Stimulated activated CD4-positive, alpha-beta T cell treated with anti-CD3 and anti-CD28 coated beads, TNF-alpha, amount 100 ng/mL, for 48 hours (primary cell): Measurements from ENCODE around the gene CNGB1.
"Not testable (repeated sequence)": the region's sequence is repeated elsewhere in the genome, so short reads cannot be mapped to it uniquely, and the experiment has no call there.

ENCODE experiments used
- DNase-seq, 3 donors: peaks; one replicate each; pipeline ENCODE4 v3.0.0-alpha.2; 2020; ENCODE audit warnings: low read depth in 3 of 3

The CNGB1 gene

DNA sequence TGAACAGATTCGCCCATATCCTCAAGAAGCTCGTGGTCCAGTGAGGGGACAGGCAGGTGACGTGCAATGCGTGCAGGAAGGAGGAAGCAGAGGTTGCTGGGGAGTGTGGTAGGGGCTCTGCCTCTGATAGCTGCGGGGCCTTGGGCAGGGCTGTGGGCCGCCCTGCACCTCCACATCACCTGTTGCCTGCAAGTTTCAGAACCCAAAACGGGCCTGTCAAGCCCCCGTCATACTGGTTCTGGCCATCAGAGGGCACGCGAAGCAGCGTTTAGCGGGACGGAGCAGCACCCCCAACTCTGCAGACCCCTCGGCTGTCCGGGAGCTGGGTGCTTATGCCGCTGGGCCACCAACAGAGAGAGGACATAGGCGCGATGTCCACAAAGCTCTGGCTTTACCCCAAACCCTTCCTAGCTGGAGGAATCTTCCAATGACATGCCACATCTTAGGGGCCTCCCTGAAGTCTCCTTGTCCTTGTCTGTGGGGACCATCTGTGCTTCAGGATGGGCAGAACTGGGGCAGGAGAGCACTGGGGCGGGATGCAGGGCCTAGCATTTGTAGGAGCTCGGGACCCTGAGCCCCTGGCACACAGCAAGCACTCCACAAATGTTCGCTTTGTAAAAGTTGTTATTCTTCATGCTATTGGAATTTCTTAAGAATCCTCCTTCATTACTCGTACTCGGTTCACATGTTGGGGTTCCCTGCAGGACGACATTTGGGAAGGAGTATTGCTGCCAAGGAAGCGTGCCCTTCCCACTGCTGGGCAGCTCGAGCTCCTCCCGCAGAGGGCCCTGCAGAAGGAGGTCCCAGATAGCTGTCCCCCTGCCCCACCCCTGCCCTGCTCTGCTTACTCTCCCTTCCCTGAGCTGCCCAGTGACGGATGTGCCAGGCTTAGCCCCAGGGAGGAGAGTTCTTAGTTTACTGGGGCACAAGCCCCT lies 64.3 kb downstream of the CNGB1 start:
- peak in 1 of 3 donors; percentile 7 for DNase-seq

DNA sequence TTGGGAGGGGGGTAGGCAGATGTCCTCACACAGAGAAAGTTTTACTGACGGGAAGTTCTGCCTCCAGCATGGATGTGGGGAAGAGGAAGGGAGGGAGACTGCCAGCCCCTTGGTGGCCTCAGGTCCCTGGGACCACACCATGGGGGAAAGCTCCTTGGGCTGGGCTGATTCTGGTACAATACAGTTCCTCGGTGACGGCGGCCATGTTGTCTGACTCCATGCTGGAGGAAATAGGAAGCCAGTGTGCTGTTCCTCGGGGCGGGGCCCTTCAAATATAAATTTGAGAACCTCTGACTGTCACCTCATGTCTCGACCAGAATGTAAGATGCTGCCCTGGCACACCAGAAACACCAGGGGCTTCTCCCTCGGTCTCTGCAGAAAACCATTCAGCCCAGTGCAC lies 66.8 kb downstream of the CNGB1 start:
- DNase-seq = no peak

DNA sequence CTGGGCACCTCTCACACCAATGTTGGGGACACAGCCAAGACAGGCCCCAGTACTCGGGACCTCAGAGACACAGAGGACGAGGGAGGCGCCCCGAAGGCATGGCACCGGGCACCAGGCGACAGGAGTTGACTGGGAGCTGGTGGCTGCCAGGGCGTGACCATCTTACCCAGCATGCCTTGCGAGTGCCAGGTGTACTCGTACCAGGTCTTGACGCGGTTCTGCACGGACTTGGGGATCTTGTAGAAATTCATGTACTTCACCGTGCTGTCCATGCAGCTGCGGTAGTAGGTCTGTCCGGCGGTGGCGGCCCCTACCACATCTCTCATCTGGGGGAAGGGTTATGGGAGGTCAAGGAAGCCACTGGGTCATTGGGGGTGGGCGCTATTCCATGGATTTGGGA lies 67.3 kb downstream of the CNGB1 start:
- DNase-seq = no peak

DNA sequence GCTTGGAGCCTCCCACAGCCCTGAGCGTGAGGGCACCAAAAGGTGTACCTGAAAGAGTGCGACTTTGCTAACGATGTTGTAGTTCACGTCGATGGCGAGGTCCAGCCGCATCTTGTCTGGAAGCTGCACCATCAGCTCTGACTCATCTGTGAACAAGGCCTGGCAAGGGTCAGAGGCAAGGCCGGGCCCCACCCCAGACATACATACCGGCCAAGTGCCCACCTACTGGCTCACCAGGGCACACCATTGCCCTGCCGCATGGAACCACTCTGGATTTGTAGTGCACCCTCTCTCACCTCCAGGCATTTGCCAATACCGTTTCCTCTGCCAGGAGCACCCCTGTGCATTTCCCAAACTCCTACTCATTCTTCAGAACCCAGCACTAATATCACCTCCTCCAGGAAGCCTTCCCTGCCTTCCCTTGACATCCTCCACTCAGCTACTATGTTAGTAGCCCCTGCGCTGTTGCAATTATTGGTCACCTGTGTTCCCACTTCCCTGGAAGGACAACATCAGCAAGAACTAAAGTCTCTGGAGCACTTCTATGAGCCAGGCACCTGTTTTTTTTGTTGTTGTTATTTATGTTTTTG lies 69.4 kb downstream of the CNGB1 start:
- DNase-seq = no peak

DNA sequence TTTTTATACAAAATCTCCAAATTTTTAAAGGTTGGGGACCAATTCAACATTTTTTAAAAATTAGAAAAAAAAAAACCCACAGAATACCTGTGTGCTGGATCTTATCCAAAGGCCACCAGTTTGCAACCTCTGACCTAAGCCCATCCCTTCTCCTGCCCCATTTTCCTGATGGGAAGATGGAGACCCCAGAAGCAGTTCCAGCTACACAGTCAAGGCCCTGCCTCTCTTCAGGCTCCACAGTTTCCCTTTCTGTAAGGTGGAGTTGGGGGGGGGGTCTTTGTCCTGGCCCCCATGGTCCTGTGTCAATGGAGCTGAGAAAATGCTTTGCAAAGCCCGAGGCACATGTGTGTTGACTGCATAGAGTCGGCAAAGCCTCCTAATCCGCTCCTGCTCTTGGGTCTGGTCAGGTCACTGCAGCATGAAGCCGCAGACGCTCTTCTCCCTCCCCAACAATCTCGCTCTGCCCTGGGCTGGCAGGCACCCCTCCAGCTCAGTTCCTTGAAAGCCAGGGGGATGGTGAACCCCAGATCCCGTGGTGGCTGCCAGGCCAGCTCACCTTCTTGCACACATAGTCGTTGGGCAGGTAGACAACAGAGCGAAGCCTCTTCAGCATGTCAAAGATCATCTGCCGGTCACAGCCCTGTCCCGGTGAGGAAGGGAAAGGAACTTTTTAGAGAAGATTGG lies 70.0 kb downstream of the CNGB1 start:
- no peak for DNase-seq

DNA sequence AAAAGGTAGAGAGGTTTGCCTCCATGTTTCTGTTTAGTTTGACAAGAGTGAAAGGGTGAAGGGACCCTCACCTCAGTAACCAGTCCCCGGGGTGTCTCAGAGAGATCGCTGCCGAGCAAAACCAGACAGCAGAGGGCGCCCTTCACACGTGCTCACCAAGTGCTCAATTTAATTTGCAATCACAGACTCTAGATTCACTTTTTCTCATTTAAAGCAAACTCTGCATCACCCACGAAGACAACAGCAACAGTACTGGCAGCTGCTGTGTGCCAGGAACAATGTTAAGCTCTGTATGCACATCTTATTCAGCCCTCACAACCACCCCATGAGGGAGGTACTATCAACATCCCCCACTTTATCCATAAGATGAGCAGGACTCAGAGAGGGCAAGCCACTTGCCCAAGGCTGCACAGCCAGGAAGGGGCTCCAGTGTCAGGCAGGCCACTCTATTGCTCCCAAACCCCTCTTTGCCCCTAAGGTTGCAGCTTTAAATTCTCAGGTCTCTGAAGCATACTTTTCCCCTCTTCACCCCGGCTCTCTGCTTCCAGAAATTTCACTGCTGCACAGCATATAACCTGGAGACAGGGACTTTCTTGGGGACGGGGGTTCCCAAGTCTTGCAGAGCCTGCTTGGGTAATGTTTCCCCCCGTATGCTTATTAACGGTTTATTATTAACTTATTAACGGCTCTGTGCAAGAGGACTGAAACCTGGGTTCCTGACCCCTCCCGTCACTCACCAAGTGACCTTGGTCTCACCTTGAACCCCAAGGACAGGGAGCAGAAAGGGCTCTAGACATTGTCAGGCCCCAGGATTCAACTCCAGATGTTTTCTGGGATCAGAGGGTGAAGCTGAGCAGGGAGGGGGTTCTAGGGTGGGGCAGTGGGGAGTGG lies 70.9 kb downstream of the CNGB1 start:
- DNase-seq = peak; percentile 55 to 66 (median 63)

DNA sequence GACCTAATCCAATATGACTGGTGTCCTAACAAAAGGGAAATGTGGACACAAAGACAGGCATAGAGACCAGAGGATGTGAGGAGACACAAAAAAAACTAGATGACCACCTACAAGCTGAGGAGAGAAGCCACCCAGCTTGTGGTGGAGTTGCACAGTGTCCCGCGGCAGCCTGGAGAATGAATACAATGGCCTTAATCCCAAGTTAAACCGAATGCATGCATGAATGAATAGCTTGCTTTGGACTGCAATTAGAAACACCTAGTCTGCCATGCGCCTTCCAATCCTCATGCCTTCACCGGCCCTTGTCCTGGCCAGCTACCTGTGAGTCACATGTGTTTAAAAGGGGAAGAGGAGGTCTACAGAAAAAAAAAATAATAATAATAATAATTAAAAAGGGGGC lies 72.0 kb downstream of the CNGB1 start:
- no peak for DNase-seq

DNA sequence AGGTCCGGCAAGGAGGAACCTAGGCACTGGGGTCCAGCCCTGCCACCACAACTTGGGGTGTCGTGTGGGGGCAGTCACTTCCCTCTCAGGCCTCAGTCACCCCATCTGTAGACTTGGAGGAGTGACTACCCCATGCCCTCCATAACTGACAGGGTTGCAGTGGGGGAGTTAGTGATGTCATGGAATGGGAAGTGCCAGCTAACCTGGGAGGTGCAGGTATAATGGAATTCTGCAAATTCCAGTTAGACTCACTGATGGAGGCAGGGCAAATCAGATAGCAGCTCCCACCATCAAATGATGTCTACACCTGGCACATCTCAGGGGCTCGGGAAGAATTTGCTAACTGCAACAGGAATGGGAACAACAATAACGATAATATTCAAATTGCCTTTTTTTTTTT lies 72.9 kb downstream of the CNGB1 start:
- no peak for DNase-seq

DNA sequence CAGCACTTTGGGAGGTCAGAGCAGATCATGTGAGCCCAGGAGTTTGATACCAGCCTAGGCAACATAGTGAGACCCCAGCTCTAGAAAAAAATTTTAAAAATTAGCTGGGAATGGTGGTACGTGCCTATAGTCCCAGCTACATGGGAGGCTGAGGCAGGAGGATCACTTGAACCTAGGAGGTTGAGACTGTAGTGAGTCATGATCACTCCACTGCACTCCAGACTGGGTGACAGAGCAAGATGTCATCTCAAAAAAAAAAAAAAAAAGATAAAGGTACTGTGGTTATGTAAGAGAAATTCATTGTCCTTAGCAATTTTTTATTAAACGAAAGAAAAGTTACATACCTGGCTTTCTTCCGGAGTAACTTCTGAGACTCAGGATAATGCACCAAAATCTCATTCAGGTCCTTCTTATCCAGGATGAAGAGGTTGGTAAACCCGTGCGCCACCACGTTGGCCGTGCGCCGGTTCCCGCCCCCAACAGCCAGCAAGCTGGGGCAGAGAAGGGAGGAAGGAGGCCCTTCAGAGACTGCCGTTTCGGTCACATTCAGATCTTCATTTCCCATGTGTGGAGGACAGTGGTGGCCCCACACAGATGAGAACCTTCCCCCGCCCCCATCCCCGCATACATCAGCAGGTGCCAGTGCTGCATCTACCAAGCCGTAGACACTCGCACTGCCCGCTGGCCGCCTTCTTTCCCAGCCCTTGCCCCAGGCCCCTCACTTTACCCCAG lies 73.7 kb downstream of the CNGB1 start:
- DNase-seq = no peak

DNA sequence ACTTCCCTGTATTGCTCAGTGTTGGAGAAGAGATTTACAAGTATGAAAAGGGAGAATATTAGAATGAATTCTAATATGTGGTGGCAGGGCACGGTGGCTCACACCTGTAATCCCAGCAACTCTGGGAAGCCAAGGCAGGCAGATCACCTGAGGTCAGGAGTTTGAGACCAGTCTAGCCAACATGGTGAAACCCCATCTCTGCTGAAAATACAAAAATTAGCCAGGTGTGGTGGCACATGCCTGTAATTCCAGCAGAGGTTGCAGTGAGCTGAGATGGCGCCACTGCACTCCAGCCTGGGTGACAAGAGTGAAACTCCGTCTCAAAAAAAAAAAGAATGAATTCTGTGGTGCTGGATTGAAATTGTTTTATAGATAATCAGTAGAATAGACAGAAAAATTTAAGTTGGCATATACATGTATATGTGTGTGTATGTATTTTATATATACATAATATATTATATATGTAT lies 75.8 kb downstream of the CNGB1 start:
- not testable (repeated sequence) for DNase-seq

DNA sequence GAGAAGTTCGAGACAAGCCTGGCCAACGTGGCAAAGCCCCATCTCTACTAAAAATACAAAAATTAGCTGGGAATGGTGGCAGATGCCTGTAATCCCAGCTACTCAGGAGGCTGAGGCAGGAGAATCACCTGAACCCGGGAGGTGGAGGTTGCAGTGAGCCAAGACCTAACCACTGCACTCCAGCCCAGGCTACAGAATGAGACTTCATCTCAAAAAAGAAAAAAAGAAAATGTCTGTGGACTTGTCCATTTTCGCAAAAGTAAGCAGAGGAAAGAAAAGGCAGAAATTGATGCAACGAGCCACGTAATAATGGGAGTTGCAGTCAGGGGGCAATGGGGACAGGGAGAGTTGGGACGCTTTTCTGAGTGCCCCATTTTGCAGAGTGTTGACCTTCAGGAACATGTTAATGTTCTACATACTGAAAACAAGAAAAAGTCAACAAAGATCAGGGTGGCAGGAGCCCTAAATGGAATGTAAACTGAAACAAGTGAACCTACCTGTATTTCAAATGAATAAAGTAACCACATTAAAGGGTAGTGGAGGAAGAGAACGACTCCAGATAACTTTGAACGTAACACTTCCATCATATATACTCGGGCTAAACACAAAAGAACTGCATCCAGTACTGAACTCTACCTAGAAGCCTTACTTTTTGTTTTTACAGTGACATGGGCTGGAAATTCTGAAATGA lies 76.4 kb downstream of the CNGB1 start:
- no peak for DNase-seq

DNA sequence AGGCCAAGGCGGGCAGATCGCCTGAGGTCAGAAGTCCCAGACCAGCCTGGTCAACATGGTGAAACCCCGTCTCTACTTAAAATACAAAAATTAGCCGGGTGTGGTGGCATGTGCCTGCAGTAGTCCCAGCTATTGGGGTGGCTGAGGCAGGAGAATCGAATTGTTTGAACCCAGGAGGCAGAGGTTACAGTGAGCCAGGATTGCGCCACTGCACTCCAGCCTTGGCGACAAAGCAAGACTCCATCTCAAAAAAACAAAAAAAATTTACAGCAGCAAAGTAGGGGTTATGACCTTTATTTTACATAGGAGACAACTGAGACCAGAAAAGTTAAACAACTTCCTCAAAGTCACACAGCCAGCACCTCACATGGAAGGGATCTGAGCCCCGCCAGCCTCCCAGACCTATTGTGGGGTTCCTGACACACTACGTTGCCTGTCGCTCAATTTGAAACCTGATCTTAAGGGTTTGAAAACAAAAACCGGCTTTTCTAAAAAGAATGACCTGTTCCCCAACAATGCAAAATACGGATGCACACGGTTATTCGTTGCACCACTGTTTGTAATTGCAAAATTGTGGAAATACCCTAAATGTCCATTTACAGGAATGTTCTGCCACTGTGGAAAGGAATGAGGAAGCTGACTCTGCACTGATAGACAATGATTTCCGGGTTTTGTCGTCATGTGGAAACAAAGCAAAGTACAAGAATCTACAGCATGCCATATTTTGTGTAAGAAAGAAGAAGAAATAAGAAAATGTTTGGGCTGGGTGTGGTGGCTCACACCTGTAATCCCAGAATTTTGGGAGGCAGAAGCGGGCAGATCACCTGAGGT lies 77.2 kb downstream of the CNGB1 start:
- DNase-seq = no peak

DNA sequence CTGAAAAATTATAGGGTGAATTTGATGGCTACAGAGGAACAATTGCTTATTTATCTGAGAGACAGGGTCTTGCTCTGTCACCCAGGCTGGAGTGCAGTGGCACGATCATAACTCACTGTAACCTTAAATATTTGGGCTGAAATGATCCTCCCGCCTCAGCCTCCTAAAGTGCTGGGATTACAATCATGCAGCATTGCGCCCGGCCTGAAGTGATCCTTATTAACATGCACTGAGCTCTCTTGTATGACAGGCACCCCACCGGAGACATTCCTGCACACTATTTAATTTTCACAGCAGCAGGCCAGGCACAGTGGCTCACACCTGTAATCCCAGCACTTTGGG lies 77.7 kb downstream of the CNGB1 start:
- no peak for DNase-seq

DNA sequence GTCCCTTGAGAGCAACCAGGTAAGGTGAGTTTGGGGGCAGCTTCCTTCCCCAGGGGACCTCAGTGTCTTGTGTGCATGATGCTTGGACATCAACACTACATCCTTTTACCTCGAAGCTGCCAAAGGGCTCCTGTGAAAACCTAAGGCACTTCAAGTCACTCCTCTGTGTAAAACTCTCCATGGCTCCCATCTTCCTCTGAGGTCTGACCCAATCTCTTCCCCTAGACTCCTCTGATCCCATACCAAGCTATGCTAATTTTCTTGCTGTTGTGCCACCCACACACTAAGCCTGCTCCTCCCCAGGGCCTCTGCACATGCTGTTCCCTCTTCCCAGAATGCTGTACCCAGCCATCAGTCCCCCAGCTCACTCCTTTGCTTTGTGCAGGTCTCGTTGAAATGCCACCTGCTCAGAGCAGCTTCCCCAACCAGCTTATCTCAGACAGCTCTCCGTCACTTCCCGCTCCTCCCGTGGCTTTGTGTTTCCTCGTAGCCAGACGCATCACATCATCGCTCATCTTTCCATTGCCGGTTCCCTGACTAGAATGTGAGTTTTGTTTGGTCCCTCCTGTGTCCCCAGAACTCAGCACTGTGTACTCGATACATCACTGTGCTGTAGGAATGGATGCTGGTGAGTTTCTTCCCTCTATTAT lies 78.4 kb downstream of the CNGB1 start:
- no peak for DNase-seq

DNA sequence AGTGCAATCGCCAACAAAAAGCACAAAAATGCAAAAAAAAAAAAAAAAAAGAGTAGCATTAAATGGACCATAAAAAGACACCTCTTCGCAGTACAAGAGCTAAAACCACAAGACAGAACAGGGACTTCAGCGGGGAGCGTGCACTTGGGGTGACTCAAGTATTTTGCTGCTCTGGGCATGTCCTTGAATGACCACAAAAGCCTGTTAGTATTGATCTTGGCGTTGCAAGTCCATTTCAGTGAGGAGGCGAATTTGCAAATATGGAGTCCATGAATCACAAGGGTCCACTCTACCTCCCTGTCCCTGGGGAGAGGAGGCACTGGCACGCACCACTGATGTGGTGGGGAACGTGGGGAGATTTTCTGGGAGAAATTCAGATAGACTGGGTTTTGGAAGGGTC lies 78.9 kb downstream of the CNGB1 start:
- no peak for DNase-seq

DNA sequence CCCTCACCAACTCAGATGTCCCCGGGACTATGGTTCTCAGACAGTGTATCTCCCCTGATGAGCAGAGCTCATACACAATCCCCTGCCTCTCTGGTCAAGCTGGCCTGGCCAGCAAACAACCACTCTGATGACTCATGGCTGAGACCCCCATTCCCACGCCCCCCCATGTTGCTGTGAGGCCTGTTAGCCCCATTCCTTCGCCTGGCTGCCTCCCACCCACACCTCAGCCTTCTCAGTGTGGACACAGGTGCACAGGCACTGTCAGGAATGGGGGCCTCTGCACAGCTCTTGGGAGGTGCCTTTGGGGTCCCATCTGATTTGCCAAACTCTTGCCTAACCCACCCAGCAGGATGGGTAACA lies 80.2 kb downstream of the CNGB1 start:
- DNase-seq = no peak

DNA sequence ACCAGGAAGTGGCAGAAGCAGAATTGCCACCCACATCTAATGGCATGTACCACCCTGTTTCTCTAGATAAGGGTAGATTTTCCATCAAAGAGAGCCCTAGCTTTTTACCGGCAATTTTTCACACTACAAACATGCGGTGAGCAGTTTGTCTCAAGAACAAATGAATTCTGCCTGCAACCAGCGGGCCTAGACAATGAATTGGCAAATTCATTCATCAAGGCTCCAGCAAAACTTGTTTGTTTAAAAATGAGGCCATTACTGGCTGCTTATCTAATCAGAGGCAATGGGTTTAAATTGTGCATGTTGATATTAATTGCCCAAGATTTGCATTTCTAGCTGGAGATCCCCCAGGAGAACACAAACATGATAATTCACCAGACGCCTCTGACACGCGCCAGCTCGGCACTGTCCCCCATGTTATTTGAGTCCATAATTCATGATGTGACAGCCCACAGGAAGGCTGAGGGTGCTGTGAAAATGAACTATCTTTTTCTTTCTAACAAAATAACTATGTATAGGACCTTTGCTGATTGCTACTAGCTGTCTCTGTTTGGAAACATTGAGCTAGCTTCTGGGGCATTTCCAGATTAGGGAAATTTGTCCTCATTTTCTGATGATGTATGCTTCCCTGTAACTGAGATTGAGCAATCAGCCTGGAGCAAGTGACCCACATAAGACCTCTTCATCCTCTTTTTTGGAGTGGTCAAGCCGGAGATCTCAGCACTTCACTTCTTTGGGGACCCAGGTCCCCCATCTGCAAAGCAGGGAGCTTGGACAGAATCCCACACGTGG lies 80.8 kb downstream of the CNGB1 start:
- no peak for DNase-seq

DNA sequence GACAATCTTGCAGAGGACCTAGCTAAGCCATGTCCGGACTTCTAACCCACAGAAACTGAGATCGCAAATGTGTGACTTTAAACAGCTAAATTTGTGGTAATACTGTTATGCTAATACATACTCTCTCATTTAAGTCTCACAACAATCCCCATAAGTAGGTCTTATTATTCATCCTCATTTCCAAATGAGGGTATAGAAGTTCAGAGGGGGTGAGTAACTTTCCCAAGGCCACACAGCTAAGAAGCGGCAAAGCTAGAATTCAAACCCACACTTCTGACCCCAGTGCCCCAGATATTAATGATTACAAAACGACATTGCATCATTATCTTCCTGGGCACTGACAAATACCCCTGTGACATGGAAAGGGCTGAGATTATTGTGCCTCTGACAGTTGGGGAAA lies 81.4 kb downstream of the CNGB1 start:
- no peak for DNase-seq
